CD4-positive, alpha-beta T cell treated with Interleukin-4 for 4 hours (primary cell): ENCODE data around the gene PCDH18.
"Not testable (repeated sequence)": the region's sequence is repeated elsewhere in the genome, so short reads cannot be mapped to it uniquely, and the experiment has no call there.

Source experiments
- DNase-seq: peaks from one replicate; pipeline ENCODE4 v3.0.0-alpha.2; 2020

Gene PCDH18

DNA sequence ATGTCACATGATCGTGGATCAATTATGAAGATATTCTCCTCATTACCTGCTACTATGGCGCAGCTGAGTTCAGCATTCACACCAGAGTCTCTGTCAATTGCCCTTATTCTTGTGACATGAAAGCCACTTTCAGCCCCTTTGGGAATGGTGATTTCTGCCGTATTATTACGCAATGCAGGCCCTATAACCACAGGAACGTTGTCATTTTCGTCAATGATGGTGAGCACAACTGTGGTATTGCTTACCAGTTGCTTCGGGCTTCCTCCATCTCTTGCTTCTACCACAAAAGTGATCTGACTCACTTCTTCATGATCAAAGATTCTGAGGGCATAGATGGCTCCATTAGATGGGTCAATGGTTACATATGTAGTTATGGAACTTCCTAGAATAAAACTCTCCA lies 2.1 kb downstream of the PCDH18 start:
- DNase-seq: no peak

- DNase-seq: no peak
Measured at GRCh38 chr4:137529432-137529831, 2.9 kb downstream of the PCDH18 start.

DNA sequence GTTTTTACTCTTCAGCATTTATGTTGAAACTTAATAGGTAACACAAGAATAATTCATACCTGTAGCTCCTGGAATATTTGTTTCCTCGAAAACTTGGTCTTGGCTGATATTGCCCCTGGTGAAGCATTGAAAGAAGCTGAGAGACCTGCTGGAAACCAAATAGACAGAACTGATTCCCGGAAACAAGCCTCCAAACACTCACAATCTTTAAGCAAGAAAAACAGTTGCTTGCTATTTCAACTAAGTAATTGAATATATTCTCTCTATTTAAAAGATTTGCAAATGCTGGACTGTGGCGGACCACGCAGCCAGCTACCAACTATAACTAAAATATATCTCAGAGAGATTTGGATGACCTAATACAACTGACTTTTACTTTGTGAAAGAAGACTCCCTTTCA lies 3.6 kb downstream of the PCDH18 start:
- no peak for DNase-seq

DNA sequence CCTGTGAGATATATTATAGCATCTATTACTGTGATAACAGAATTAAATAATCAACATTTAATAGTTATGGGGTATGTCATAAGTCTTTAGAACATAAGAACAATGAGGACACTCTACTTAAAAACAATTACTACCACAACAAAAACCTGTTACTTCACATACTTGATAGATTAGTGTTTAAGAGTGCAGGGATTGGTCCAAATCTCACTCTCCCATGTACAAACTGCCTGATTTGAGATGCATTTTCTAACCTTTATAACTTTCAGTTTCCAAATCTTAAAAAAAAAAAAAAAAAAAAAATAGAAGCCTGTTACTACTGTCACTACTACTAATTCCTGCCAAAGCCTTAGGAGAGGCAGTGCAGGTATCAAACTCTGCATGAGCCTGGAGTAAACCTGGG lies 5.6 kb downstream of the PCDH18 start:
- DNase-seq: no peak

GRCh38 chr4:137524725-137525369 lies 7.4 kb downstream of the PCDH18 start:
- no peak for DNase-seq

DNA sequence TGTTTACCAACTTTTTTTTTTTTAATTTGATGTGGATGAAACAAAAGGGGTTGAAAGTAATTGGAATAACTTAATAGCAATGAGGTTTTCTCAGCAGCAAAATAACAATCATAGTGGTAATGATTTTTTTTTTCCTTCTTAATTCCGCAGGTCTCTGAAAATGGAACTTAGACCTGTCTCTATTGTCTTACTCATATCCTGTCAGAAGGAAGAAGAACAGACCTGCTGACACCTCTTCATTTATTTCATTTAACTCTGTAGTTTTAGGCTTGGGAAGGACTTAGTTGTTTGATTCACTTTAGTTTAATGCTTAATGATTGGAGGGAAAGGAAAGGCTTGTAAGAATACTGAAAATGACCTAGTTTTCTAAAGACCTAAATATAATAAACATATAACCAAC lies 9.0 kb downstream of the PCDH18 start:
- DNase-seq: no peak

- no peak for DNase-seq
Measured at GRCh38 chr4:137521053-137521452, 11.2 kb downstream of the PCDH18 start.

DNA sequence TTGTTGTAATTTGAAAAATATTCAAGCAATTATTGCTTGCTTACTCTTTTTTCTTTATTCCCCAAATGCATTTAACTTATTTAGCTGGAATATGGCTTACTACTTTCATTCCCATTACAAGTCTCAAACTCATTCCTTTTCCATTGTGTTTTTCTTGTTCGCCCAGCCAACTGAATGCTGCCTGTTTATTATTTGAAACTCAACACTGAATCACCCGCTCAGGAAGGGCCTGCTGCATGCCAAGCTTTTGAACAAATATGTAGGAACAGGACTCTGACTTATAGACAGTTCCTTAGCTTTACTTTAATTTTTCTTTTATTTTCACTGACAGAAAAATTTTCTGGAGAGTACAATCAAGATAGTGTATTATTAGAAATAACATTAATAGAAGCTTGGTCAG lies 12.9 kb downstream of the PCDH18 start:
- no peak for DNase-seq

GRCh38 chr4:137517323-137517722 lies 15.0 kb downstream of the PCDH18 start:
- not testable (repeated sequence) for DNase-seq

GRCh38 chr4:137514406-137515111 lies 17.7 kb downstream of the PCDH18 start:
- DNase-seq: no peak

DNA sequence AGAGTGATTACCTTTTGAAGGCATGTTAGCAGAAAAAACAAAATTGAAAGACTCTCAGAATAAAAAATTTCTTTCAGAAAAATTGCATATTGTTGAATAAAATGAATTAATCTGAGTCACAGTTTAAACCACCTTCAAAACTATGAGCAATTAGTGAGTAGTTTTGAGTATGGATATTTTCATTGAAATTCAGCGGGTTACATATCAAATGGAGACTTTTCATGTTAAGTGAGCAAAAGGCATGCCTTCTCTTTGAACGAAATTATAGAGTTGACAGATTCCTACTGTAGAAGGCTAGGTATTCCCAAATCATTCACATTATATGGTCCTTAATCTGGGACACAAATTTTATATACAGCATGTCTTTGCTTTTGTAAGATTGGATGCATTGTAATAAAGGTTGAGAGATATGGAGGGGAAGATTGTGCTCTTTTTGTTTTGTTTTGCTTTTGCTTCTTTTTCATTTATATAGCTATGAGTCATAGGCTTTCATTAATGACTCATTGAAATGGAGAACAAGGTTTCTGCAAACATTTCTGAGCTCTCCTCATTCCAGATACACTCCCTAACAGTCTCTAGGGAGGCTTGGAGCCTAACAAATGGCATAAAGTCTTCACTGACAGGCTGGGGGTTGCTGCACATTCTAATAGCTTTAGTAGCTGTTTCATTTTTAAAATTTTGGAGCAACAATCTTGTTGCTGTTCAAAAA lies 21.6 kb downstream of the PCDH18 start:
- DNase-seq: no peak

DNA sequence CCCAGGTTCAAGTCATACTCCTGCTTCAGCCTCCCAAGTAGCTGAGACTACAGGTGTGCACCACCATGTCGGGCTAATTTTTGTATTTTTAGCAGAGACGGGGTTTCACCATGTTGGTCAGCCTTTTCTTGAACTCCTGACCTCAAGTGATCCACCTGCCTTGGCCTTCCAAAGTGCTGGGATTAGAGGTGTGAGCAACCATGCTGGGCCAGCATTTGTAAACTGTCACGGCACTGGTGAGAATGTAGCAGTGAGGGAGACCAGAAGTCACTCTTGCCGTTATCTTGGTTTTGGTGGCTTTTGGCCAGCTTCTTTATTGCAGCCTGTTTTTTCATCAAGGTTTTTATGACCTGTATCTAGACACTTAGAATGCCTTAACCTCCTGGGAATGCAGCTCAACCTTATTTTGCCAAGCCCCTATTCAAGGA lies 22.4 kb downstream of the PCDH18 start:
- DNase-seq: no peak

DNA sequence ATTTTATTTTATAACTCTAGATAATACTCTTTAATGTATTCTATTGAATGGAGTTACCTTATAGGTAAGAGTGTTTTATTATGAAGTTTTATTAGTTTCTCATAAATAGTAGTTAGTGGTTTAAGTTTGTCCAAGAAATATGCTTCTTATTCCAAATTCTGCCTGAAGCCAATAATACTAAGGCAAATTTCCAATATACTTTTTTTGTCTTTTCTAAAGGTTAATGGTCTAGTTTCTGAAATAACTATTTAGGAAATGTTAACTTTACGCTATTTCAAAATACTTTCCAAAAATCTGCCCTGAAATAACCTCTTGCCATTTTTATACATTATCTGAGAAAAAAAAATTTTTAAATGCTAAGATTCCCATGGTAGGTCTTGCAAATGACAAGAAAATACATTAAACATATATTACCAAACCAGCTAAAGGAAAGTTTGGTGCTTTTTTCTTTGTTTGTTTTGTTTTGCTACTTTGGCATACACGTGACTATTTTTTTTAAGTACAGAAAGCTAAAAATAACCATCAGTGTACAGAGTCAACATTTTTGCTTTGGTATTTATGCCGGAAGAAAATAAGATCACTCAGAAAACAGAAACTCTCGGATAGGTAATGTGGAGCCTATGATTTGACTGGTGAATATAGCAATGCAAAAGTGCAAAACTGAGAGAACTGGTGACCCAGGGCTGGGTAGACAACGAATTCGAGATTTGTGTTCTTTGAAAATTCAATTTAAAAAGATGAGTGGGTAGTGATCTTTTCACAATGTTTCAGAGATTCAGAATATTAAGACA lies 29.8 kb downstream of the PCDH18 start:
- no peak for DNase-seq

DNA sequence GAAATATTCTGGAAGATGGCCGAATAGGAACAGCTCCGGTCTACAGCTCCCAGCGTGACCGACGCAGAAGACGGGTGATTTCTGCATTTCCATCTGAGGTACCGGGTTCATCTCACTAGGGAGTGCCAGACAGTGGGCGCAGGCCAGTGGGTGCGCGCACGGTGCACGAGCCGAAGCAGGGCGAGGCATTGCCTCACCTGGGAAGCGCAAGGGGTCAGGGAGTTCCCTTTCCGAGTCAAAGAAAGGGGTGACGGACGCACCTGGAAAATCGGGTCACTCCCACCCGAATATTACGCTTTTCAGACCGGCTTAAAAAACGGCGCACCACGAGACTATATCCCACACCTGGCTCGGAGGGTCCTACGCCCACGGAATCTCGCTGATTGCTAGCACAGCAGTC lies 36.0 kb downstream of the PCDH18 start:
- DNase-seq: not testable (repeated sequence)

GRCh38 chr4:137495578-137495977 lies 36.7 kb downstream of the PCDH18 start:
- no peak for DNase-seq

- not testable (repeated sequence) for DNase-seq
Measured at GRCh38 chr4:137483313-137483959, 48.9 kb downstream of the PCDH18 start.

DNA sequence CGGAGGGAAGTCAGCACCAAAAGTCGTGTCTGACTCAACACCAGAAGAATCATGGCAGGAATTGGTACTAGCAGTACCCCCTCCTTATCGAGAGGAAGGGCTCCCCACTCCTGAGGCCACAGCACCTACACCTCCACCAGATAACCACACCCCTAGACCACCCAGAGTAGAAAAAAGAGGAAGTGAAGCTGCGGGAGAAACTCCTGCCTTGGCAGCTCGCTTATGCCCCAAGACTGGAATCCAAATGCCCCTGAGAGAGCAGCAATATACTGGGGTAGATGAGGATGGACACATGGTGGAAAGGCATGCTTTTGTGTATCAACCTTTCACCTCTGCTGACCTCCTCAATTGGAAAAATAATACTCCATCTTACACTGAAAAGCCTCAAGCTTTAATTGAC lies 52.6 kb downstream of the PCDH18 start:
- not testable (repeated sequence) for DNase-seq

DNA sequence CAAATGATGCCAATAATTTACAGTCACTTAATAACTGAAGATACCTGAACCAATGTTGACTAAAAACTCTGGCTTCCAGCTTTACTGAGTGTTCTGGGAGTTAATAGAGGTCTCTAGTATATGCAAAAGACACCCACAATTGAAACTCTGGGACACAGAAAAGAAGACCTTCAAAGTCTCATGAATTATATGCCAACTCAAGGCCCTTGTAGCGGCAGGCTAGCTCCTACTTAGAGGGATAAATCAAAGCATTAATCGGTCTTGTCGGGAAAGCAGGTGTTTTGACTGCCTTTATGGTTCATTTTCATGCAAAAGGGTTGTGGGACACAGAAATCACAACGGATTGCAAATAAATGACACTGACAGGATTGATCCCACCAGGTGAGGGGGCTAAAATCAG lies 55.9 kb downstream of the PCDH18 start:
- DNase-seq: no peak

DNA sequence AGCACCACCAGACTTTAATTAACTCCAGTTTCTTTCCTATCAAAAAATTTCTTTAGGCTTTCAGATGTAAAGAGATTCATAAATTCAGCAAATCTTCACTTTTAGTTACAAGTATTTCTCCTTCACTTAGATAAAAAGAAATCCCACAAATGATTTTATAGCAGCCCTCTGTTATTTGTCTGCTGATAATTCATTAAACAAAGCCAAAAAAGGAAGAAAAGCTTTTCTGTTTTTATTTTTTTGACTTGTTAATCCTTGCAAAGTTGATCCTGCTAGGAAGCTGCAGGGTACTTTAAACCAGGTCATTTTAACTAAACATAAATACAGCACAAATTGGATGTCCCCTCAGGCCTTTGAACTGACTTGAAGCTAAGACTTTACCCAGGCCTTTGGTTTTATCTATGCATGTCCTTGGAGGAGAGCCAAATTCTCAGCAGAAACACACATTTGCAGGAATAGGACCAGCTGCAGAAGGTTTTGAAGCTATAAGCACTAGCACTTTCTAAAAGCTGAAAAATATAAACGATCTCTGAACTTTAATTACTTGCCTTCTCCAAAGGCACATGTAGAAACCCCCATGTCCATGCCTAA lies 57.5 kb downstream of the PCDH18 start:
- DNase-seq: no peak

DNA sequence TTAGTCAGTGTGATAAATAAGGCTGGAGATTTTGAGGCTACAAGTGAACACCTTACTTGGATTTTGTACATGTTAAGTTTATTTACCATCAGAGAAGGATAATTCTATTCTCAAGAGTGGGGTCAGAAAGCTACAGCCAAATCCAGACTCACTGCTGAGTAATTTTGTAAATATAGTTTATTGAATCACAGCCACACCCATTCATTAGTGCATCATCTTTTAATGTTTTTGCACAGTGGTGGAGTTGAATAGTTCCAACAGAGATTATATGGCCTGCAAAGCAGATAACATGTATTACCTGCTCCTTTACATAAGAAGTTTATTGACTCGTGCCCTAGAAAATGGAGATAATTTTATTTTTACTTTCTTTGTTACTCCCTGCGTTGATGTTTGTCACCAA lies 60.4 kb downstream of the PCDH18 start:
- DNase-seq: no peak

DNA sequence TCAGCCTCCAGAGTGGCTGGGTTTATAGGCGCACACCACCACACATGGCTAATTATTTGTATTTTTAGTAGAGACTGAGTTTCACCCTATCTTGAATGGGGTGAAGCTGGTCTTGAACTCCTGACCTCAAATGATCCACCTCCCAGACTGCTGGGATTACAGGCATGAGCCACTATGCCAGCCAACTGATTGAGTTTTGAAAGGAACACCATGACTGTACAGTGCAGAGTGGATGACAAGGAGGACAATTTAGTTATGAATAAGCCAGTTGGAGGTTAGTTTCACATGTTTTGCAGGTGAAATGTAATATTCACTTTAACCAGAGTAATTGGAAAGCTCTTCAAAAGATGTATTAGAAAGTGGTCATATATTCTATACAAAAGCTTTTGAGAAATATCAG lies 60.8 kb downstream of the PCDH18 start:
- DNase-seq: no peak

GRCh38 chr4:137470806-137471205 lies 61.5 kb downstream of the PCDH18 start:
- no peak for DNase-seq
